ENCODE data around the gene ACTMAP. TPM values are rescaled to one million over a fixed set of nuclear protein-coding genes. Genes with fewer than 3 reads are reported as not detected.

ACTMAP gene
- total and polyA plus RNA-seq, 2 of the 13 experiments (the other 11 are each of a cell fraction or from before 2014, with no cell fraction given): 2.2 to 7.9 TPM

GRCh38 chr19:40723661-40724254 lies 26.5 kb downstream of the ACTMAP start:
- Histone ChIP-seq H3K27ac (ENCODE audit: extremely low read length, insufficient read depth, low read length) (no peak overlapping the region), H3K9ac (ENCODE audit: insufficient read depth, low read depth, low read length) (no peak overlapping the region), H3K9me3 (ENCODE audit: low read length) (no peaks in the 10 kb centered on the region), H3K27me3 (ENCODE audit: control insufficient read depth in 1 of 2, insufficient read depth in 2 of 2, low read length in 2 of 2) (no peaks in the 10 kb centered on the region), H3K4me3 (replicated peaks in 1 of 3; ENCODE audit: insufficient read depth in 1 of 3, low read depth in 2 of 3, low read length in 3 of 3) (no peak overlapping the region), H3K79me2 (ENCODE audit: insufficient read depth, low read length) (peaks cover 41% of the 10 kb centered on the region), H3K4me1 (ENCODE audit: insufficient read depth, low read length) (peaks cover 34% of the 10 kb centered on the region), H3K4me2 (ENCODE audit: low read depth, low read length) (no peak overlapping the region), H4K20me1 (ENCODE audit: insufficient read depth, low read length) (0 out of 2 replicates have a peak, but pooled peaks cover 4% of the 10 kb centered on the region), H3K36me3 (replicated peaks in 1 of 2; ENCODE audit: control insufficient read depth in 1 of 2, insufficient read depth in 2 of 2, low read length in 2 of 2) (peaks cover 12 to 48% of the 10 kb centered on the region in 2 experiments; a peak in 4 of 5 replicates), H2AFZ (ENCODE audit: low read length) (no peak overlapping the region)
- WGBS (ENCODE audit: low lambda C conversion rate): 97% methylated on average over 5 of the region's 5 CpGs
- BruUV-seq (replicated peaks): no TSS peak
- peak; percentile 98 for TF ChIP-seq ZNF12 (CRISPR knock-in tag; IDR thresholded peaks at IDR 0.05)
- TF ChIP-seq HNRNPL (IDR thresholded peaks at IDR 0.05; ENCODE audit: low read depth, low read length): no peak
- no peak for TF ChIP-seq NFYB (CRISPR knock-in tag; IDR thresholded peaks at IDR 0.05)
- TF ChIP-seq GZF1 (CRISPR knock-in tag; IDR thresholded peaks at IDR 0.05): no peak
- ATAC-seq: no peak
- in situ Hi-C loops (cut with HindIII; ENCODE audit: extremely low pct_ligation_motif_present, low pct_unique_long_range_greater_than_20kb) (no loop called here), intact Hi-C loops (cut with micrococcal nuclease; ENCODE audit: unreplicated experiment) (no loop called here)
- no peak for DNase-seq (ENCODE audit: low spot score)
- ChIA-PET POLR2A (no interaction called here), CTCF (ENCODE audit: low intra/inter-chr PET ratio, low total read pairs) (no interaction called here)
- FAIRE-seq: no peak

GRCh38 chr19:40721936-40722661 lies 28.2 kb downstream of the ACTMAP start:
- CTCF ChIA-PET (ENCODE audit: low intra/inter-chr PET ratio, low total read pairs): no interaction called here
- peaks cover 10 to 35% of the 10 kb centered on the region in 2 experiments; a peak in 4 of 5 replicates for H3K36me3 ChIP-seq (replicated peaks in 1 of 2; ENCODE audit: control insufficient read depth in 1 of 2, insufficient read depth in 2 of 2, low read length in 2 of 2)
- POLR2A ChIA-PET: interaction anchor here (2.2 kb wide), 1 partner anchor 29 kb away, joined by 9 read pairs; the partner anchor contains the start of genes ACTMAP and SNRPA
- FAIRE-seq (no peak), ATAC-seq (no peak), DNase-seq (ENCODE audit: low spot score) (no peak)
- BruUV-seq (replicated peaks): no TSS peak
- in situ Hi-C loops (cut with HindIII; ENCODE audit: extremely low pct_ligation_motif_present, low pct_unique_long_range_greater_than_20kb): no loop called here
- no peaks in the 10 kb centered on the region for H3K9me3 ChIP-seq (ENCODE audit: low read length)
- peak overlapping the region; percentile 39; the same call in 1 of the 2 replicates for H3K4me2 ChIP-seq (ENCODE audit: low read depth, low read length)
- no peaks in the 10 kb centered on the region; a peak in 1 of 5 replicates for H3K27me3 ChIP-seq (ENCODE audit: control insufficient read depth in 1 of 2, insufficient read depth in 2 of 2, low read length in 2 of 2)
- 0 out of 2 replicates have a peak, but pooled peaks cover 4% of the 10 kb centered on the region for H4K20me1 ChIP-seq (ENCODE audit: insufficient read depth, low read length)
- no peak overlapping the region for H3K4me3 ChIP-seq (replicated peaks in 1 of 3; ENCODE audit: insufficient read depth in 1 of 3, low read depth in 2 of 3, low read length in 3 of 3)
- H3K27ac ChIP-seq (ENCODE audit: extremely low read length, insufficient read depth, low read length): no peak overlapping the region
- peaks cover 57% of the 10 kb centered on the region for H3K79me2 ChIP-seq (ENCODE audit: insufficient read depth, low read length)
- peaks cover 34% of the 10 kb centered on the region for H3K4me1 ChIP-seq (ENCODE audit: insufficient read depth, low read length)
- 89% methylated on average over 9 of the region's 9 CpGs for WGBS (ENCODE audit: low lambda C conversion rate)
- no peak overlapping the region for H2AFZ ChIP-seq (ENCODE audit: low read length)
- H3K9ac ChIP-seq (ENCODE audit: insufficient read depth, low read depth, low read length): no peak overlapping the region
- intact Hi-C loops (cut with micrococcal nuclease; ENCODE audit: unreplicated experiment): no loop called here
- no peak for TF ChIP-seq ZBTB39 (CRISPR knock-in tag; IDR thresholded peaks at IDR 0.05)
- TF ChIP-seq HMGXB3 (CRISPR knock-in tag; IDR thresholded peaks at IDR 0.05; ENCODE audit: borderline replicate concordance): no peak
- TF ChIP-seq ZNF547 (CRISPR knock-in tag; IDR thresholded peaks at IDR 0.05): no peak
- TF ChIP-seq FOXJ3 (CRISPR knock-in tag; IDR thresholded peaks at IDR 0.05; ENCODE audit: borderline replicate concordance): no peak
- no peak for TF ChIP-seq ZNF451 (CRISPR knock-in tag; IDR thresholded peaks at IDR 0.05)
